Ishikawa (cell line): ENCODE results near the gene LCN1.
"Not testable (repeated sequence)": the region's sequence is repeated elsewhere in the genome, so short reads cannot be mapped to it uniquely, and the experiment has no call there.

Experiments used
- CEBPB ChIP-seq: IDR thresholded peaks from 2 replicates; pipeline ENCODE4 v1.6.1; 2012
- CREB1 ChIP-seq: IDR thresholded peaks from 2 replicates; pipeline ENCODE4 v1.6.1; 2012; ENCODE audit warnings: low read depth
- EGR1 ChIP-seq: IDR thresholded peaks from 2 replicates; pipeline ENCODE4 v1.6.1; 2012
- EP300 ChIP-seq: IDR thresholded peaks from 2 replicates; pipeline ENCODE4 v1.6.1; 2012; ENCODE audit warnings: borderline replicate concordance
- FOXM1 ChIP-seq: IDR thresholded peaks from 2 replicates; pipeline ENCODE4 v1.6.1; 2012; ENCODE audit warnings: low read depth, borderline replicate concordance
- NFIC ChIP-seq: IDR thresholded peaks from 2 replicates; pipeline ENCODE4 v1.6.1; 2012
- RAD21 ChIP-seq: IDR thresholded peaks from 2 replicates; pipeline ENCODE4 v1.6.1; 2012; ENCODE audit warnings: low read depth
- TAF1 ChIP-seq: IDR thresholded peaks from 2 replicates; pipeline ENCODE4 v1.6.1; 2012; ENCODE audit warnings: low read depth, mild to moderate bottlenecking
- TCF12 ChIP-seq: IDR thresholded peaks from 2 replicates; pipeline ENCODE4 v1.6.1; 2012; ENCODE audit warnings: low read depth
- TEAD4 ChIP-seq: IDR thresholded peaks from 2 replicates; pipeline ENCODE4 v1.6.1; 2012
- YY1 ChIP-seq: IDR thresholded peaks from 2 replicates; pipeline ENCODE4 v1.6.1; 2012; ENCODE audit warnings: low read depth
- ZBTB7A ChIP-seq: IDR thresholded peaks from 2 replicates; pipeline ENCODE4 v1.6.1; 2012; ENCODE audit warnings: low read depth
- TF ChIP-seq, protein P1 (sequence below): IDR thresholded peaks from 2 replicates; pipeline ENCODE4 v1.6.1; 2012; ENCODE audit warnings: low read depth, mild to moderate bottlenecking
- TF ChIP-seq, protein P2 (sequence below): IDR thresholded peaks from 2 replicates; pipeline ENCODE4 v1.6.1; 2012
- TF ChIP-seq, protein P3 (sequence below): IDR thresholded peaks from 2 replicates; pipeline ENCODE4 v1.6.1; 2012

The LCN1 gene

DNA sequence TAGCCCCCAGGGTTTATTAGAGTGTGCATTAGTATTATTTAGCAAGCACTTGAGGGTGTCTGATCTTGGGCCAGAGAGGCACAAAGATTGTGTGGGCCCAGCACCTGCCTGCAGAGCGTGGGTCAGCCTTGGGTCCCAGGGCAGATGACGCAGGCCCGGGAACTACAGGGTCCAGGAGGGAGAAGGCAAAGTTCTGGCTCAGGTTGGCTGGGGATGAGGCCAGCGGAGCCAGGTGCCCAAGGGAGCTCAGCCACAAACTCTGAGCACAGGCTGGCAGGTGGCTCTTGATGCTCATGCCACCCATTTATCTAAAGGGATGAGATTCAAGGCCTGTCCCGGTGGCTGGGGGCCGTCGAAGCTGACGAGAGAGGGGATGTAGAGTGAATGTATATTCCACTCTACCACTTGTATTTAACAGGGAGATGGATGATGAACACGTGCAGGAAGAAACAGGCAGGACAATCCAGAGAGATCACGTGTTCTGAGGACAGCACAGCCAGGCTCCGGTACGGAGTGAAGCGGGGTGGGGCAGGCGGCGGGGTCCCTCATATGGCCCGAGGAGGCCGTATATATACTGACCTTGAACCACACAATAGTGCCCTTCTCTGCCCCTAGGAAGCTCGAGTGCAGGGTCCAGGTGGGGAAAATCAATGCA is 23.9 kb downstream of the LCN1 start:
- TF ChIP-seq YY1 = no peak
- no peak for TF ChIP-seq TAF1
- TF ChIP-seq CEBPB = no peak
- TF ChIP-seq NFIC = no peak
- no peak for TF ChIP-seq CREB1
- TF ChIP-seq, protein P1, sequence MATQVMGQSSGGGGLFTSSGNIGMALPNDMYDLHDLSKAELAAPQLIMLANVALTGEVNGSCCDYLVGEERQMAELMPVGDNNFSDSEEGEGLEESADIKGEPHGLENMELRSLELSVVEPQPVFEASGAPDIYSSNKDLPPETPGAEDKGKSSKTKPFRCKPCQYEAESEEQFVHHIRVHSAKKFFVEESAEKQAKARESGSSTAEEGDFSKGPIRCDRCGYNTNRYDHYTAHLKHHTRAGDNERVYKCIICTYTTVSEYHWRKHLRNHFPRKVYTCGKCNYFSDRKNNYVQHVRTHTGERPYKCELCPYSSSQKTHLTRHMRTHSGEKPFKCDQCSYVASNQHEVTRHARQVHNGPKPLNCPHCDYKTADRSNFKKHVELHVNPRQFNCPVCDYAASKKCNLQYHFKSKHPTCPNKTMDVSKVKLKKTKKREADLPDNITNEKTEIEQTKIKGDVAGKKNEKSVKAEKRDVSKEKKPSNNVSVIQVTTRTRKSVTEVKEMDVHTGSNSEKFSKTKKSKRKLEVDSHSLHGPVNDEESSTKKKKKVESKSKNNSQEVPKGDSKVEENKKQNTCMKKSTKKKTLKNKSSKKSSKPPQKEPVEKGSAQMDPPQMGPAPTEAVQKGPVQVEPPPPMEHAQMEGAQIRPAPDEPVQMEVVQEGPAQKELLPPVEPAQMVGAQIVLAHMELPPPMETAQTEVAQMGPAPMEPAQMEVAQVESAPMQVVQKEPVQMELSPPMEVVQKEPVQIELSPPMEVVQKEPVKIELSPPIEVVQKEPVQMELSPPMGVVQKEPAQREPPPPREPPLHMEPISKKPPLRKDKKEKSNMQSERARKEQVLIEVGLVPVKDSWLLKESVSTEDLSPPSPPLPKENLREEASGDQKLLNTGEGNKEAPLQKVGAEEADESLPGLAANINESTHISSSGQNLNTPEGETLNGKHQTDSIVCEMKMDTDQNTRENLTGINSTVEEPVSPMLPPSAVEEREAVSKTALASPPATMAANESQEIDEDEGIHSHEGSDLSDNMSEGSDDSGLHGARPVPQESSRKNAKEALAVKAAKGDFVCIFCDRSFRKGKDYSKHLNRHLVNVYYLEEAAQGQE = no peak
- TF ChIP-seq, protein P2, sequence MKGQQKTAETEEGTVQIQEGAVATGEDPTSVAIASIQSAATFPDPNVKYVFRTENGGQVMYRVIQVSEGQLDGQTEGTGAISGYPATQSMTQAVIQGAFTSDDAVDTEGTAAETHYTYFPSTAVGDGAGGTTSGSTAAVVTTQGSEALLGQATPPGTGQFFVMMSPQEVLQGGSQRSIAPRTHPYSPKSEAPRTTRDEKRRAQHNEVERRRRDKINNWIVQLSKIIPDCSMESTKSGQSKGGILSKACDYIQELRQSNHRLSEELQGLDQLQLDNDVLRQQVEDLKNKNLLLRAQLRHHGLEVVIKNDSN = no peak
- no peak for TF ChIP-seq ZBTB7A
- TF ChIP-seq RAD21 = no peak
- no peak for TF ChIP-seq EGR1
- no peak for TF ChIP-seq TCF12
- no peak for TF ChIP-seq FOXM1
- TF ChIP-seq, protein P3, sequence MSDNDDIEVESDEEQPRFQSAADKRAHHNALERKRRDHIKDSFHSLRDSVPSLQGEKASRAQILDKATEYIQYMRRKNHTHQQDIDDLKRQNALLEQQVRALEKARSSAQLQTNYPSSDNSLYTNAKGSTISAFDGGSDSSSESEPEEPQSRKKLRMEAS = no peak
- no peak for TF ChIP-seq EP300
- TF ChIP-seq TEAD4 = no peak

DNA sequence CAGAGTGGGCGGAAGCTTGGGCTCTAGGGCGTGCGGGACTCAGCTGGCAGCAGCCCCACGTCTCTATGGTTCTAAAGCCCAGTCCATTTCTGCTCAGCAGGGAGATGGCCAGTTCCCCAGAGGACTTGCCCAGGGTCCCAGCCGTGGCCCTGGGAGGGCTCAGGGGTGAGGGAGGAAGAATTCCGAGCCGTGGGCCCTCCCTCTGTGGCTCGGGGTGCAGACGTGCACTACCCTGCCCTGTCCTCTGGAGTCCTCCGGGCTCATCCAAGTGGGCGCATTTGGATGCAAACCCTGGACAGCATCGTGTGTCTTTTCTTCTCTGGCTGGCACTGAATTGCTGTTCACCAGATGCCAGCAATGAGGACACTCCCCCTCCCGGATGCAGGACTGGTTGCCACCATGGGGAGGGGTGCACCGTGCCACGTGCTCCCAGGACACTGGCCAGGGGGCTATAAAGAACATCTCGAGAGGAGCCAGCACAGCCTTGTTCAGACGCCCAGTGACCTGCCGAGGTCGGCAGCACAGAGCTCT is 24.5 kb downstream of the LCN1 start, which contains the start of gene OBP2A:
Gene OBP2A (plus strand): TSS at position 481 of the 531 bp plus-strand sequence. CDS start 55 bp downstream, outside the sequence.
- TF ChIP-seq, protein P1 = not testable (repeated sequence)
- TF ChIP-seq, protein P3 = not testable (repeated sequence)
- not testable (repeated sequence) for TF ChIP-seq EGR1

DNA sequence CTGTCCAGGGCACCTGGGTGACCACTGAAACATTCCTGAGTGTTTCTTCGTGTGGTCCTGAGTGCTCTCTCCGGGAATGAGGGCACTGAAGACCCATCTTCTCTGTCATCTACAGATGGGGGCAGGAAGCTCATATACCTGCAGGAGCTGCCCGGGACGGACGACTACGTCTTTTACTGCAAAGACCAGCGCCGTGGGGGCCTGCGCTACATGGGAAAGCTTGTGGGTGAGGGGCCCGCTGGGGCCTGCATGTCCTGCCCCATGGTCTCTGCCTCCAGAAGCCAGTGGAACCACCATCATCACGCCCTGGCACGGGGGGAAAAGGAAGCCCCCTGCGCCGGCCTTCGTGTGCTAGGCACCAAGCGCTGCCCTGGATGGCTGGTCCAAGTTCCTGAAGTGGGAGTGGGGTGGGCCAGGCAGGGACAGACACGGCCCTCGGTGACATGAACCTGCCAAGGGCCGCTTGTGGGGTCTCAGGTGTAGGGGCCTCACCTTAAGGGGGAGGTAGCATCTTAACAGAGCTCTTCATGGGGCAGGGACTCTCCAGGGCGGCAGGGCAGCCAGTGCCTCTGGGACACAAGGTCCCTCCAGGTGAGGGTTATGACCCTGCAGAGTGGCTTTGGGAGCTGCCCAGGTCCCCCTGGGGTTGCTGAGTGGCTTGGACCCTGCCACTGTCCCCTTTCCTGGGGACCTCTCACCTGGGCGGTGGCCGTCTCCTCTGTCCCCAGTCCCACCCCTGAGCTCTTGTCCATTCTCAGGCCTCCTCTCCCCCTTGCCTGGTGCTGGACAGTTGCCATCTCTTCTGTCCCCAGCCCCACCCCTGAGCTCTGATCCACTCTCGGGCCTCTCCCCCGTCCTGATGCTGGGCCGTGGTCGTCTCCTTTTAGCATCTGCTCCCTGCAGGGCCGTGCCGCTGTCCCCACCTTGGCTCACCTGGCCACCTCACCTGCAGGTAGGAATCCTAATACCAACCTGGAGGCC is 26.8 kb downstream of the LCN1 start:
- no peak for TF ChIP-seq TEAD4
- no peak for TF ChIP-seq YY1
- no peak for TF ChIP-seq TCF12
- TF ChIP-seq, protein P1 = no peak

DNA sequence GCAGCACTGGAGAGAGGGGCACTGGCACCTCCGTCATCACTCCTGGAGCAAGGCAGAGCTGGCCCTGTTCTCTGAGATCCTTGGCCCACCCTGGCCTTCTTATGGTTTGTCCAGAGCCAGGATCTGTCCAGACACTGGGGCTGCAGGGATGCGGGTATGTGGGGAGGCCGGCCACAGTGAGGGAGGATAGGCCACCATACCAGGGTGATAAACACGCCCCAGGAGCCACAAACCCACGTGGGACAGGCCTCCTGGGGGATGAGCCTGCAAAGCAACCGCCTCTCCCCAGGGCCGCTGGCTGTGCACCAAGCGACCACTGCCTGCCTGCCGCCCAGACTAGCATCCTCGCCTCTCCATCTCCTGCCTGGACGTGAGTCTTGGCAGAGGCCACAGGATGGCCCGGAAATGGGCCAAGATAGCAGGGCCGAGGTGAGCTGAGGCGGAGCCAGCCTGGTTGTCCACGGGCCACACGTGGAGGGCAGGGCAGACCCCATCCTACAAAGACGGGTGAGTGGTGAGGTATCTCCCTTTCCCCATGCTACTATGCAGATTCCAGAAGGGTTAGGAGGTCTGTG is 29.2 kb downstream of the LCN1 start:
- TF ChIP-seq TAF1 (no peak), ZBTB7A (no peak)
